H9 (cell line): ENCODE measurements around the gene TGFBR2. TPM values are rescaled to one million over a fixed set of nuclear protein-coding genes. Genes with fewer than 3 reads are reported as not detected.

Experiments
- DNase-seq: peaks from one replicate; pipeline ENCODE4 v3.0.0-alpha.2; 2017
- H2AFZ ChIP-seq: one replicate; pipeline ENCODE4 v1.6.1; 2013; ENCODE audit warnings: mild to moderate bottlenecking, low read length, control low read depth, moderate library complexity
- H2AK5ac ChIP-seq: 2 replicates; pipeline ENCODE4 v1.6.1; 2013; ENCODE audit warnings: low read length, control low read depth, mixed read lengths; ENCODE audit not compliant: insufficient read length
- H2BK120ac ChIP-seq: one replicate; pipeline ENCODE4 v1.6.1; 2013; ENCODE audit warnings: low read depth, mild to moderate bottlenecking, low read length, control low read depth, inconsistent platforms; ENCODE audit not compliant: poor library complexity, severe bottlenecking
- H2BK12ac ChIP-seq: 2 replicates; pipeline ENCODE4 v1.6.1; 2013; ENCODE audit warnings: low read length, control low read depth, mixed read lengths, low read depth; ENCODE audit not compliant: insufficient read length
- H2BK15ac ChIP-seq: 2 replicates; pipeline ENCODE4 v1.6.1; 2013; ENCODE audit warnings: low read depth, low read length, control low read depth
- H2BK20ac ChIP-seq: one replicate; pipeline ENCODE4 v1.6.1; 2013; ENCODE audit warnings: low read depth, mild to moderate bottlenecking, low read length, control low read depth, inconsistent platforms; ENCODE audit not compliant: poor library complexity, severe bottlenecking
- H2BK5ac ChIP-seq: 2 replicates; pipeline ENCODE4 v1.6.1; 2013; ENCODE audit warnings: low read length, control low read depth, mixed read lengths; ENCODE audit not compliant: insufficient read length
- H3K14ac ChIP-seq: 2 replicates; pipeline ENCODE4 v1.6.1; 2013; ENCODE audit warnings: low read length, control low read depth; ENCODE audit not compliant: insufficient read depth
- H3K18ac ChIP-seq: 2 replicates; pipeline ENCODE4 v1.6.1; 2013; ENCODE audit warnings: low read depth, mild to moderate bottlenecking, mixed read lengths, low read length, control low read depth; ENCODE audit not compliant: insufficient read length
- H3K23ac ChIP-seq: 2 replicates; pipeline ENCODE4 v1.6.1; 2013; ENCODE audit warnings: low read length, control low read depth, mixed read lengths, low read depth; ENCODE audit not compliant: insufficient read length
- H3K23me2 ChIP-seq: 2 replicates; pipeline ENCODE4 v1.6.1; 2013; ENCODE audit warnings: low read depth, mild to moderate bottlenecking, mixed read lengths, low read length, control low read depth; ENCODE audit not compliant: insufficient read length, poor library complexity, severe bottlenecking
- H3K27ac ChIP-seq: 2 replicates; pipeline ENCODE4 v1.5.1; 2013; ENCODE audit warnings: low read length, control low read depth, mixed read lengths, low read depth; ENCODE audit not compliant: insufficient read length
- H3K27me3 ChIP-seq: 2 replicates; pipeline ENCODE4 v1.6.1; 2013; ENCODE audit warnings: low read length, control low read depth, inconsistent platforms; ENCODE audit not compliant: insufficient read depth
- H3K4ac ChIP-seq: 2 replicates; pipeline ENCODE4 v1.6.1; 2013; ENCODE audit warnings: low read depth, mild to moderate bottlenecking, control low read depth, inconsistent platforms, low read length, moderate library complexity
- H3K4me1 ChIP-seq: 2 replicates; pipeline ENCODE4 v1.6.1; 2013; ENCODE audit warnings: low read length, control low read depth, inconsistent platforms; ENCODE audit not compliant: insufficient read depth
- H3K4me2 ChIP-seq: 2 replicates; pipeline ENCODE4 v1.6.1; 2013; ENCODE audit warnings: low read length, control low read depth, mixed read lengths; ENCODE audit not compliant: insufficient read length, insufficient read depth
- H3K56ac ChIP-seq: 2 replicates; pipeline ENCODE4 v1.6.1; 2013; ENCODE audit warnings: low read depth, mild to moderate bottlenecking, mixed read lengths, low read length, control low read depth; ENCODE audit not compliant: insufficient read length
- H3K79me1 ChIP-seq: 2 replicates; pipeline ENCODE4 v1.6.1; 2013; ENCODE audit warnings: low read depth, mild to moderate bottlenecking, moderate library complexity, low read length, control low read depth, inconsistent platforms; ENCODE audit not compliant: insufficient read depth, poor library complexity, severe bottlenecking
- H3K79me2 ChIP-seq: 2 replicates; pipeline ENCODE4 v1.6.1; 2013; ENCODE audit warnings: low read length, control low read depth, inconsistent platforms; ENCODE audit not compliant: insufficient read depth
- H3K9ac ChIP-seq: 2 replicates; pipeline ENCODE4 v1.6.1; 2013; ENCODE audit warnings: low read length, control low read depth, mixed read lengths; ENCODE audit not compliant: insufficient read length; ENCODE audit errors: extremely low read depth
- H3K9me3 ChIP-seq: one replicate; pipeline ENCODE4 v1.6.1; 2013; ENCODE audit warnings: low read depth, low read length, inconsistent platforms; ENCODE audit not compliant: control insufficient read depth
- H3T11ph ChIP-seq: one replicate; pipeline ENCODE4 v1.6.1; 2013; ENCODE audit warnings: mild to moderate bottlenecking, low read length, control low read depth, inconsistent platforms
- H4K20me1 ChIP-seq: one replicate; pipeline ENCODE4 v1.6.1; 2013; ENCODE audit not compliant: control insufficient read depth, insufficient read length, insufficient read depth
- H4K5ac ChIP-seq: 2 replicates; pipeline ENCODE4 v1.6.1; 2013; ENCODE audit warnings: low read depth, mild to moderate bottlenecking, mixed read lengths, low read length, control low read depth; ENCODE audit not compliant: insufficient read length
- H4K8ac ChIP-seq: replicated peaks from 2 replicates; pipeline ENCODE4 v1.6.1; 2013; ENCODE audit warnings: low read length, control low read depth, mixed read lengths, low read depth; ENCODE audit not compliant: insufficient read length
- H4K91ac ChIP-seq: 2 replicates; pipeline ENCODE4 v1.6.1; 2013; ENCODE audit warnings: low read depth, mild to moderate bottlenecking, moderate library complexity, mixed read lengths, low read length, control low read depth; ENCODE audit not compliant: insufficient read length
- H3K27ac Mint-ChIP-seq, 3 experiments: 2 replicates in 2 of 3; 3 replicates in 1 of 3; pipeline ENCODE4 v1.8.0; 2020 to 2021; ENCODE audit warnings: mixed read lengths in 3 of 3, mild to moderate bottlenecking in 1 of 3, moderate library complexity in 1 of 3
- H3K27me3 Mint-ChIP-seq: 2 replicates; pipeline ENCODE4 v1.8.0; 2021; ENCODE audit warnings: low read depth, mild to moderate bottlenecking, moderate library complexity, mixed read lengths
- H3K36me3 Mint-ChIP-seq, 3 experiments: 2 replicates in 2 of 3; 3 replicates in 1 of 3; pipeline ENCODE4 v1.8.0; 2020 to 2021; ENCODE audit warnings: low read depth in 3 of 3, mixed read lengths in 3 of 3; ENCODE audit not compliant: insufficient read depth in 1 of 3
- H3K4me1 Mint-ChIP-seq, 2 experiments: 2 replicates each; pipeline ENCODE4 v1.8.0; 2020; ENCODE audit warnings: mixed read lengths in 2 of 2
- H3K4me3 Mint-ChIP-seq, 2 experiments: 2 replicates in 1 of 2; 3 replicates in 1 of 2; pipeline ENCODE4 v1.8.0; 2020 to 2021; ENCODE audit warnings: mild to moderate bottlenecking in 2 of 2, mixed read lengths in 2 of 2, moderate library complexity in 1 of 2
- H3K9me3 Mint-ChIP-seq, 2 experiments: 2 replicates in 1 of 2; 3 replicates in 1 of 2; pipeline ENCODE4 v1.8.0; 2020; ENCODE audit warnings: mild to moderate bottlenecking in 2 of 2, mixed read lengths in 2 of 2, moderate library complexity in 1 of 2
- CTCF ChIP-seq: fragments of 200-600 bp; sonication (generic); conservative IDR thresholded peaks from 3 replicates; pipeline ENCODE4 v1.8.0; 2021; ENCODE audit warnings: antibody characterized with exemption, mild to moderate bottlenecking
- WGBS: extraction: QIAGEN DNeasy Blood & Tissue Kit; methylation state at CpG from one replicate; pipeline ENCODE4 v1.1.7; 2013; ENCODE audit warnings: missing lambda C conversion rate, low lambda C conversion rate, mixed read lengths; ENCODE audit not compliant: insufficient read length; ENCODE audit errors: extremely low coverage; 5-methylcytosine and 5-hydroxymethylcytosine counted together
- total RNA-seq: library from RNA; stranded (reverse); gene quantifications from 2 replicates; pipeline ENCODE4 v1.2.1, GENCODE V29; 2021

Gene TGFBR2
- total RNA-seq, 1 experiment from 2014 or later, result 10.6 TPM

- H3T11ph ChIP-seq, result no peak overlapping the region
- H2AK5ac ChIP-seq, result no peak overlapping the region
- Mint-ChIP-seq H3K27me3 (no peaks in the 10 kb centered on the region), H3K27ac (no peak overlapping the region), H3K4me1 (peaks cover 15 to 17% of the 10 kb centered on the region in 2 experiments), H3K9me3 (no peaks in the 10 kb centered on the region), H3K4me3 (no peak overlapping the region), H3K36me3 (peaks cover 6 to 12% (median 7%) of the 10 kb centered on the region in 3 experiments)
- no peak overlapping the region for H4K5ac ChIP-seq
- no peaks in the 10 kb centered on the region for H4K20me1 ChIP-seq
- no peak overlapping the region for H3K4ac ChIP-seq
- no peak overlapping the region for H3K14ac ChIP-seq
- H3K27ac ChIP-seq, result no peak overlapping the region
- no CpG with 5 or more reads among the region's 1 CpG for WGBS
- no peak overlapping the region for H2BK20ac ChIP-seq
- H2BK5ac ChIP-seq, result no peak overlapping the region
- no peaks in the 10 kb centered on the region for H3K23me2 ChIP-seq
- H3K79me1 ChIP-seq, result no peaks in the 10 kb centered on the region
- no peak overlapping the region for H3K23ac ChIP-seq
- H3K9me3 ChIP-seq, result no peaks in the 10 kb centered on the region
- H2AFZ ChIP-seq, result no peak overlapping the region
- no peak overlapping the region for H3K4me2 ChIP-seq
- H3K56ac ChIP-seq, result no peak overlapping the region
- no peak overlapping the region for H4K91ac ChIP-seq
- no peak overlapping the region for H3K18ac ChIP-seq
- no peak overlapping the region for H2BK120ac ChIP-seq
- no peak overlapping the region for H4K8ac ChIP-seq
- H3K27me3 ChIP-seq, result no peaks in the 10 kb centered on the region
- peaks cover 18% of the 10 kb centered on the region; the same call in 1 of the 2 replicates for H3K79me2 ChIP-seq
- H3K9ac ChIP-seq, result no peak overlapping the region
- DNase-seq, result no peak
- H3K4me1 ChIP-seq, result peaks cover 5% of the 10 kb centered on the region; the same call in 1 of the 2 replicates
- no peak overlapping the region for H2BK12ac ChIP-seq
- no peak overlapping the region for H2BK15ac ChIP-seq
- TF ChIP-seq CTCF, result no peak
Measured at GRCh38 chr3:30639937-30640336, 33.5 kb downstream of the TGFBR2 start.
